IMR-90 (cell line): ENCODE measurements around the gene RTL1. TPM values are rescaled to one million over a fixed set of nuclear protein-coding genes. Genes with fewer than 3 reads are reported as not detected.

Experiments used
- ATAC-seq: fragments of 200-7000 bp; cut with Tn5 transposase; 2 replicates; pipeline ENCODE4 v1.9.1; 2020; ENCODE audit warnings: low read depth, mild to moderate bottlenecking, moderate library complexity
- BruUV-seq: library from RNA; stranded (reverse); fragments of 400-500 nt; replicated peaks from 2 replicates; lab custom pipeline; 2021; lab: Mats Ljungman, UMichigan
- CTCF ChIA-PET: fragments of 300-600 bp; formaldehyde crosslinking; extraction: SDS; loops from one replicate; lab custom pipeline; 2021; ENCODE audit warnings: antibody characterized with exemption; lab: Yijun Ruan, JAX
- POLR2A ChIA-PET: fragments of 300-600 bp; sonication (Branson Sonifier 250); formaldehyde crosslinking; loops from one replicate; lab custom pipeline; 2022; ENCODE audit warnings: antibody characterized with exemption; ENCODE audit not compliant: unreplicated experiment; lab: Charles Lee
- DNase-seq: peaks from one replicate; pipeline ENCODE4 v3.0.0; 2013
- H2AFZ ChIP-seq: replicated peaks from 2 replicates; pipeline ENCODE3; 2013; ENCODE audit warnings: low read length, mild to moderate bottlenecking; ENCODE audit not compliant: poor library complexity
- H2AK5ac ChIP-seq: 2 replicates; pipeline ENCODE4 v1.6.1; 2013; ENCODE audit warnings: low read depth, low read length, inconsistent platforms
- H2AK9ac ChIP-seq: replicated peaks from 2 replicates; pipeline ENCODE3; 2013; ENCODE audit warnings: mild to moderate bottlenecking, low read depth, low read length, moderate library complexity; ENCODE audit not compliant: poor library complexity
- H2BK120ac ChIP-seq: 2 replicates; pipeline ENCODE4 v1.6.1; 2013; ENCODE audit warnings: low read depth, low read length, inconsistent platforms
- H2BK15ac ChIP-seq: 3 replicates; pipeline ENCODE4 v1.6.1; 2013; ENCODE audit warnings: low read depth, low read length, inconsistent platforms
- H2BK20ac ChIP-seq: 2 replicates; pipeline ENCODE4 v1.6.1; 2013; ENCODE audit warnings: low read depth, mild to moderate bottlenecking, inconsistent platforms, low read length, moderate library complexity
- H2BK5ac ChIP-seq: 2 replicates; pipeline ENCODE4 v1.6.1; 2013; ENCODE audit warnings: mild to moderate bottlenecking, low read depth, low read length, inconsistent platforms; ENCODE audit not compliant: poor library complexity, severe bottlenecking
- H3K14ac ChIP-seq: replicated peaks from 2 replicates; pipeline ENCODE4 v1.6.1; 2013; ENCODE audit warnings: low read depth, low read length, inconsistent platforms
- H3K18ac ChIP-seq: 2 replicates; pipeline ENCODE4 v1.6.1; 2013; ENCODE audit warnings: low read depth, low read length, control low read depth
- H3K23ac ChIP-seq: 2 replicates; pipeline ENCODE4 v1.6.1; 2013; ENCODE audit warnings: low read depth, low read length, inconsistent platforms
- H3K27ac ChIP-seq: 2 replicates; pipeline ENCODE4 v1.5.1; 2013; ENCODE audit warnings: mild to moderate bottlenecking, control low read depth, low read length; ENCODE audit not compliant: insufficient read depth
- H3K27me3 ChIP-seq: 2 replicates; pipeline ENCODE4 v1.6.1; 2013; ENCODE audit warnings: low read length; ENCODE audit not compliant: control insufficient read depth, insufficient read depth
- H3K36me3 ChIP-seq: 2 replicates; pipeline ENCODE4 v1.6.1; 2013; ENCODE audit warnings: low read length, mixed read lengths; ENCODE audit not compliant: control insufficient read depth, insufficient read depth
- H3K4ac ChIP-seq: 2 replicates; pipeline ENCODE4 v1.6.1; 2013; ENCODE audit warnings: low read depth, low read length, inconsistent platforms
- H3K4me1 ChIP-seq: 2 replicates; pipeline ENCODE4 v1.6.1; 2013; ENCODE audit warnings: low read length, mixed read lengths; ENCODE audit not compliant: control insufficient read depth, insufficient read depth
- H3K4me2 ChIP-seq: 2 replicates; pipeline ENCODE4 v1.6.1; 2013; ENCODE audit warnings: low read depth, mild to moderate bottlenecking, control low read depth, low read length, moderate library complexity
- H3K4me3 ChIP-seq: 2 replicates; pipeline ENCODE4 v1.5.1; 2013; ENCODE audit warnings: low read depth, mild to moderate bottlenecking, control low read depth, low read length, moderate library complexity; ENCODE audit not compliant: insufficient read depth
- H3K56ac ChIP-seq: 2 replicates; pipeline ENCODE4 v1.6.1; 2013; ENCODE audit warnings: low read length, inconsistent platforms; ENCODE audit not compliant: insufficient read depth; ENCODE audit errors: extremely low read depth
- H3K79me1 ChIP-seq, 2 experiments: 2 replicates each; pipeline ENCODE4 v1.6.1; 2013; ENCODE audit warnings: low read length in 2 of 2, inconsistent platforms in 1 of 2, low read depth in 1 of 2
- H3K9ac ChIP-seq: 2 replicates; pipeline ENCODE4 v1.6.1; 2013; ENCODE audit warnings: low read depth, low read length, control low read depth
- H3K9me1 ChIP-seq: 2 replicates; pipeline ENCODE4 v1.6.1; 2013; ENCODE audit warnings: low read length, inconsistent platforms; ENCODE audit not compliant: insufficient read depth
- H3K9me3 ChIP-seq: 2 replicates; pipeline ENCODE4 v1.6.1; 2013; ENCODE audit warnings: low read length; ENCODE audit not compliant: control insufficient read depth, insufficient read depth
- H4K20me1 ChIP-seq: 2 replicates; pipeline ENCODE4 v1.6.1; 2013; ENCODE audit warnings: low read length, inconsistent platforms; ENCODE audit not compliant: insufficient read depth
- H4K5ac ChIP-seq: 2 replicates; pipeline ENCODE4 v1.6.1; 2013; ENCODE audit warnings: mild to moderate bottlenecking, low read depth, low read length, control low read depth
- H4K8ac ChIP-seq, 2 experiments: 2 replicates each; pipeline ENCODE4 v1.6.1; 2013; ENCODE audit warnings: low read depth in 2 of 2, low read length in 2 of 2, control low read depth in 1 of 2, inconsistent platforms in 1 of 2
- H4K91ac ChIP-seq: 2 replicates; pipeline ENCODE4 v1.6.1; 2013; ENCODE audit warnings: low read depth, low read length, inconsistent platforms; ENCODE audit not compliant: insufficient read depth
- BHLHE40 ChIP-seq: fragments of 150-350 bp; IDR thresholded peaks from 2 replicates; pipeline ENCODE4 v1.6.1; 2016; ENCODE audit warnings: mild to moderate bottlenecking, low read depth, low read length
- CEBPB ChIP-seq: IDR thresholded peaks from 2 replicates; pipeline ENCODE4 v1.6.1; 2012; ENCODE audit warnings: low read depth, low read length, improper control_type of control experiment
- CHD1 ChIP-seq: IDR thresholded peaks from 2 replicates; pipeline ENCODE4 v1.6.1; 2012; ENCODE audit warnings: low read depth, low read length, improper control_type of control experiment
- ELK1 ChIP-seq: fragments of 150-350 bp; IDR thresholded peaks from 2 replicates; pipeline ENCODE4 v1.6.1; 2016; ENCODE audit warnings: low read depth, mild to moderate bottlenecking, low read length, moderate library complexity, borderline replicate concordance
- MAZ ChIP-seq: IDR thresholded peaks from 2 replicates; pipeline ENCODE4 v1.6.1; 2012; ENCODE audit warnings: low read depth, mild to moderate bottlenecking, low read length, improper control_type of control experiment, moderate library complexity, borderline replicate concordance
- NFE2L2 ChIP-seq: fragments of 150-350 bp; IDR thresholded peaks from 2 replicates; pipeline ENCODE4 v1.6.1; 2016; ENCODE audit warnings: low read depth, mild to moderate bottlenecking, low read length
- POLR2A ChIP-seq: IDR thresholded peaks from 2 replicates; pipeline ENCODE4 v1.6.1; 2012; ENCODE audit warnings: mild to moderate bottlenecking, low read depth, low read length
- RAD21 ChIP-seq: IDR thresholded peaks from 2 replicates; pipeline ENCODE4 v1.6.1; 2012; ENCODE audit warnings: low read length, improper control_type of control experiment
- RCOR1 ChIP-seq: IDR thresholded peaks from 2 replicates; pipeline ENCODE4 v1.6.1; 2012; ENCODE audit warnings: mild to moderate bottlenecking, low read length, improper control_type of control experiment; ENCODE audit not compliant: insufficient replicate concordance
- SMC3 ChIP-seq: fragments of 150-350 bp; IDR thresholded peaks from 2 replicates; pipeline ENCODE4 v1.6.1; 2016; ENCODE audit warnings: low read depth, mild to moderate bottlenecking, antibody characterized with exemption, low read length, moderate library complexity
- WGBS, 2 experiments: methylation state at CpG; one replicate each; pipeline versions ENCODE4 v1.1.5 to v1.1.7; 2013; ENCODE audit warnings: missing lambda C conversion rate in 2 of 2; ENCODE audit not compliant: insufficient read length in 1 of 2; ENCODE audit errors: extremely low coverage in 2 of 2; 5-methylcytosine and 5-hydroxymethylcytosine counted together
- dilution Hi-C: fragments of 300-500 bp; cut with HindIII; formaldehyde crosslinking; loops from one replicate; pipeline ENCODE4 v1.14.3; 2018; ENCODE audit warnings: low sequenced_read_pairs; ENCODE audit not compliant: unreplicated experiment
- in situ Hi-C: fragments of 300-500 bp; cut with MboI; formaldehyde crosslinking; loops from 3 replicates; pipeline ENCODE4 v1.14.3; 2019; ENCODE audit warnings: low sequenced_read_pairs, inconsistent platforms, mixed read lengths
- intact Hi-C: fragments of 100-400 bp; cut with micrococcal nuclease; formaldehyde crosslinking; loops from 2 replicates; pipeline ENCODE4 v1.10.0; 2022
- polyA plus RNA-seq, 3 experiments: library from polyadenylated mRNA; depleted of rRNA; stranded (reverse); fragments of >200 nt; gene quantifications; 2 replicates each; pipeline ENCODE4 v1.2.3, GENCODE V29; 2012; ENCODE audit warnings: low replicate concordance in 1 of 3
- total RNA-seq: library from RNA; depleted of rRNA; stranded (reverse); fragments of >200 nt; gene quantifications from 2 replicates; pipeline ENCODE4 v1.2.3, GENCODE V29; 2012
- TF ChIP-seq, protein P1 (sequence below): conservative IDR thresholded peaks from 2 replicates; pipeline ENCODE4 v1.5.1; 2012; ENCODE audit warnings: mild to moderate bottlenecking, low read depth, low read length, improper control_type of control experiment

Gene RTL1
- total and polyA plus RNA-seq, 2 of the 4 experiments (the other 2 are of a cell fraction) = not detected

DNA sequence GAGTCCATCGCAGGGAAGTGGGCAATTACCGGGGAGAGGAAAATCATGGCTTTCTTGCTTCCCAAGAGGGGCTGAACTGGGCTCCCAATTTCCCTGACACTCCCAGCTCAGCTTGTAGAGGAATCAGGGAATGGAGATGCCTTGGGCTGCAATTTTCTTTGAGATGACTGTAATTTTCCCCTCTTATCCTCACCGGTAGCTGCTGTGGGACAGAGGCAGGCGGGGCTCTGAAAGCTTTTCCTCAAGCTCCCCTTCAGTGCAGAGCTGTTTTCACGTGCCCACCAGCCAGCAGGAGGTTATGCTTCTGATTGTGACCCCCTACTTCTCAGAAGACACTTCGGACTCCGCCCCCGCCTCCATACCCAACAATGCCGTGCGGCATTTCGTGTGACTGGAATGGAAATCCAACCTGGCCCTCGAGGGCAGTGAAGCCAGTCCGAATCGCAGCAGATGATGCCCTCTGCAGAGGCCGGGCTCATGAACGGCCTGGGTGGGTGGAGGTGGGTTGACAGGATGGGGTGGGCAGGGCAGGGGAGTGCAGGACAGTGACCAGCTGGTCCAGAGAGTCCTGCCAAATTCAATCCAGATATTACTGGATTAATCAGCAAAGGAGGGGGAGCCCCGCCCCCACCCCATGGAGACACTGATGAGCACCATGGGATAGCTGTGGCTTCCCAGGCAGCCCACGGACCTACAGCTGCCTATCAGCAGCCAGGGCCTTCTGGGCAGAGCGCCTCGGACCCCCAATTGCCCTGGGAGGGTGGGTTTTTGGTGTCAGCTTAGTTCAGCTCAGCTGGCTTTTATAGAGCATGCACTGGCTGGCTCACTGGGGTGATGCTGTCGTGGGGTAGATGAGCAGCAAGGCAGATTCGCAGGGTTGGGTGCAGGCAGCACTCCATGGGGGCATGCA, 37.6 kb downstream of the RTL1 start:
- in situ Hi-C loops (no loop called here), intact Hi-C loops (no loop called here), dilution Hi-C loops (no loop called here)
- BruUV-seq = no TSS peak
- ChIA-PET CTCF (no interaction called here), POLR2A (no interaction called here)
- Histone ChIP-seq H2AK5ac (no peak overlapping the region), H3K14ac (no peak overlapping the region), H2BK5ac (no peak overlapping the region), H4K91ac (no peak overlapping the region), H3K9ac (no peak overlapping the region), H3K9me1 (no peaks in the 10 kb centered on the region; the same call in none of the 2 replicates), H3K56ac (no peak overlapping the region), H3K27me3 (no peaks in the 10 kb centered on the region), H4K20me1 (peaks cover 80% of the 10 kb centered on the region), H2BK15ac (no peak overlapping the region), H4K5ac (no peak overlapping the region), H3K23ac (no peak overlapping the region), H4K8ac (no peak overlapping the region), H3K18ac (no peak overlapping the region), H3K4me2 (no peak overlapping the region), H3K4me1 (no peaks in the 10 kb centered on the region; the same call in none of the 2 replicates), H3K36me3 (peaks cover 53% of the 10 kb centered on the region), H2AFZ (no peak overlapping the region), H3K79me1 (peaks cover 5 to 62% of the 10 kb centered on the region in 2 experiments; a peak in 3 of 4 replicates), H2BK20ac (no peak overlapping the region), H3K4ac (no peak overlapping the region), H2BK120ac (no peak overlapping the region), H2AK9ac (no peak overlapping the region), H3K4me3 (no peak overlapping the region), H3K9me3 (no peaks in the 10 kb centered on the region), H3K27ac (no peak overlapping the region)
- ATAC-seq = no peak
- TF ChIP-seq CHD1 (no peak), BHLHE40 (no peak), RAD21 (no peak), RCOR1 (no peak), CEBPB (no peak), ELK1 (no peak), SMC3 (no peak), MAZ (no peak), POLR2A (no peak), NFE2L2 (no peak)
- TF ChIP-seq, protein P1, sequence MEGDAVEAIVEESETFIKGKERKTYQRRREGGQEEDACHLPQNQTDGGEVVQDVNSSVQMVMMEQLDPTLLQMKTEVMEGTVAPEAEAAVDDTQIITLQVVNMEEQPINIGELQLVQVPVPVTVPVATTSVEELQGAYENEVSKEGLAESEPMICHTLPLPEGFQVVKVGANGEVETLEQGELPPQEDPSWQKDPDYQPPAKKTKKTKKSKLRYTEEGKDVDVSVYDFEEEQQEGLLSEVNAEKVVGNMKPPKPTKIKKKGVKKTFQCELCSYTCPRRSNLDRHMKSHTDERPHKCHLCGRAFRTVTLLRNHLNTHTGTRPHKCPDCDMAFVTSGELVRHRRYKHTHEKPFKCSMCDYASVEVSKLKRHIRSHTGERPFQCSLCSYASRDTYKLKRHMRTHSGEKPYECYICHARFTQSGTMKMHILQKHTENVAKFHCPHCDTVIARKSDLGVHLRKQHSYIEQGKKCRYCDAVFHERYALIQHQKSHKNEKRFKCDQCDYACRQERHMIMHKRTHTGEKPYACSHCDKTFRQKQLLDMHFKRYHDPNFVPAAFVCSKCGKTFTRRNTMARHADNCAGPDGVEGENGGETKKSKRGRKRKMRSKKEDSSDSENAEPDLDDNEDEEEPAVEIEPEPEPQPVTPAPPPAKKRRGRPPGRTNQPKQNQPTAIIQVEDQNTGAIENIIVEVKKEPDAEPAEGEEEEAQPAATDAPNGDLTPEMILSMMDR = no peak
- 81% methylated on average over 8 of the region's 22 CpGs; no CpG with 5 or more reads in 1 of the 2 experiments for WGBS, 2 experiments
- DNase-seq = no peak
